ENCODE data around the gene GPR18. TPM values are rescaled to one million over a fixed set of nuclear protein-coding genes. Genes with fewer than 3 reads are reported as not detected.
"Not testable (repeated sequence)": the region's sequence is repeated elsewhere in the genome, so short reads cannot be mapped to it uniquely, and the experiment has no call there.

Gene GPR18
- polyA plus RNA-seq, 12 donors = 0.12 to 0.98 (median 0.28) TPM; not detected in 6

DNA sequence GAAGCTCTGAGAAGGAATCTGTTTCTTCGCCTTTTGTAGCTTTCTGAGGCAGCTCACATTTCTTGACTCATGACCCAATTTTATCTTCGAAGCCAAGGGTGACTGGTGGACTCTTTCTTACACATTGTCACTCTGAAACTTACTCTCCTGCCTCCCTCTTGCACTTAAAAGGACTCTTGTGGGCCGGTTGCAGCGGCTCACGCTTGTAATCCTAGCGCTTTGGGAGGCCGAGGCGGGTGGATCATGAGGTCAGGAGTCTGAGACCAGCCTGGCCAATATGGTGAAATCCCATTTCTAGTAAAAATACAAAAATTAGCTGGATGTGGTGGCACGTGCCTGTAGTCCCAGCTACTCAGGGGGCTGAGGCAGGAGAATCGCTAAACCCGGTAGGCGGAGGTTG, 27.6 kb downstream of the GPR18 start:
- DNase-seq = not testable (repeated sequence)

DNA sequence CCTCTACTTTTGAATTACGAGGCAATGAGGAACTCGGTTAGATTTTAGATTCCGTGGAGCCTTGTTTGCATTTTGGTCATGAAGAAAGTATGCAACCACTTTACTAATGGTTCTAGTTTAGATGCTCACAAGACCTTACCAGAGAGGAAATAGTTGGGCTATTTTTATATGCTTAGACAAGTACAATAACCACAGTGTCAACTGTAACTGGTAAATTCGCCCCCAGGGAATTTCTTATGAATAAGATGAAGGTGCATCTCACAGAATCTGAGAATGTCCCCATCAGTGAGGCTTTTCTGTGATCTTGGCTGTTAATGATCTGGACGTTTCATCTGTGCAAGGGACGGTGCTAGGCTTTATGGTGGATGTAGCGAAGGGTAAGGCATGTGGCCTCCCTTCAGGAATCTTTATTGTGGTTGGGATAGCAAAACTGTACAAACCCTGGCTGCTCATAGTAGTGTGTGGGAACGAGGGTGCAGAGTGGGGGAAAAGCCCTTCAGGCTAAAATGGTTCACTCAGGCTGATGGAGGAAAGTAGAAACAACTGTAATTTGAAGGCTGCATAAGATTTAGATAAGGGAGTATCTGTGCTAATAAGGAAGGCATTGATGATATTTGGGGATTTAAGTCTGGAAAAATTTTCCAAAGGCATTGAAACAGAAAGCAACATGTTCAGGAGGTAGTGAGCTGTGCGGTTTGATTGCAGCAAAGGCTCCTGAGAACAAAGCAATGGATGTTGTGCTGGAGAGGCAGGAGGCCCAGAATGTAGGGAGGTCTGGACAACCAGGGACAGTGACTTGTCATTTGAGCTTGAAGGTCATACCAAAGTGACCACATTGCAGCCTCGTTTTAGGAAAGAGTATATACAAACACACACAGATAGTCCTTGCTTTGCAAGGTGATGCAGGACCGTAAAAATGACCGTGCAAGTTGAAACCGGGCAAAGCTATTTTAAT, 29.2 kb downstream of the GPR18 start:
- DNase-seq = no peak

DNA sequence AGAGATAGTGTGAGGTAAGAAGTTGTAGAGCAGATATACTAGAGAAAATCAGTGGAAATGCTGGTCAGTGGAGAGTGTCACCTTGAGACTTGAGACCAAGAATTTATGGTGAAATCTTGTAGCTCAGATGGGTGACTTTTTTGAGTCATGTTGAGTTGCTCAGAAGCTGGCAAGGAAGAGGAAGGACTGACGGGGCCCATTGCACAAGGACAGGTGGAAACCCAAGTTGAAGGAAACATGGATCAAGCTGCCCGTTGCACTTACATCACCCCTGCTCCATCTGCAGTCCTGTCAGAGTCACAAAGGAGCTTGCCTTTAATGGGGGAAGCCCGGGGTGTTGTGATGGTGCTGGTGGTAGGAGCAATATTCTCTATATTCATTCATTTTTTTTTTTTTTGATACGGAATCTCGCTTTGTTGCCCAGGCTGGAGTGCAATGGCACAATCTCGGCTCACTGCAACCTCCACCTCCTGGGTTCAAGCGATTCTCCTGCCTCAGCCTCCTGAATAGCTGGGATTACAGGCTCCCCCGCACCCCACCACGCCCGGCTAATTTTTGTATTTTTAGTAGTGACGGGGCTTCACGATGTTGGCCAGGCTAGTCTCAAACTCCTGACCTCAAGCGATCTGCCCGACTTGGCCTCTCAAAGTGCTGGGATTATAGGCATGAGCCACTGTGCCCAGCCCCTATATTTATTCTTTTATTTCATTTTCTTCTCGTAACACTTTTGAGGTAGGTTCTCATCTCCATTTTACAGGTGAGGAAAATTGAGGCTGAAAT, 30.1 kb downstream of the GPR18 start:
- DNase-seq = no peak

DNA sequence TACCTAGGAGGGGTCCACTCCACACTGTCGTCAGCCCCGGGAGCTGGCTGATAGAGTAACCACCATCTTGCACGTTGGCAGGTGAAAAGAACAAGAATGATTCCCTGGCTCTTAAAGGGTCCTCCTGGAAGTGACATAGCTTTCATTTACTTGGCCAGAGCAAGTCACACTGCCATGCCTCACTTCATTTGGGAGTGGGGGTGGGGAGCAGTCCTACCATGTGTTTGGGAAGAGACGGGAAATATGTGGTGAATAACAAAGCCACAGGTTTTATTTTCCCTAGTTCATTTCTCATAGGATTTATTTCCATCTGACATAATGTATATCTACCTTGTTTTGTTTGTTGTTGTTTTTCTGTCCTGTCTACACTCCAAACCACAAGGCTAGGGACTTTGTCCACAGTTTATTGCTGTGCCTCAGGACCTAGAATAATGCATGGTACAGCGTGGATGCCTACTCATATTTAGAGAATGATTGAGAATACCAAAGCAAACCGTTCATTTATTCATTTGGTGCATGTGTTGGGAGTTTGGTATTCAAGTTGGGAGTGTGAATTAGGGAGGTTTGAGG, 30.8 kb downstream of the GPR18 start:
- no peak for DNase-seq

DNA sequence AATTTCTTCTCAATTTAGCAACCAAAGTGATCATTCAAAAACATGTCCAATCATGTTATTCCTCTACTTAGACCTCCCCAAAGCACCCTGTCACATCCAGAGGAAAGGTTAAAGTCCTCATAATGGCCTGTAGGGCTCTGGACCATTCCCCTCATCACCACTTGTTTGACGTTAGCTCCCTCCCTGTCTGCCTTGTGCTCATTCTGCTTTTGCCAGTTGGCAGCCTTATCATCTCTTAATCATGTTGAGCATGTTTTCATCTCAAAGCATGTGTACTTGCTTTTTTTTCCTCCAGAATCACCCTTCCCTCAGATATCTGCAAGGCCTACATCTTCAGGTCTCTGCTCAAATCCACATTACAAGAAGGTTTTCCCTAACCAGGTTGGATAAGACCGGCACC, 31.7 kb downstream of the GPR18 start:
- no peak for DNase-seq

DNA sequence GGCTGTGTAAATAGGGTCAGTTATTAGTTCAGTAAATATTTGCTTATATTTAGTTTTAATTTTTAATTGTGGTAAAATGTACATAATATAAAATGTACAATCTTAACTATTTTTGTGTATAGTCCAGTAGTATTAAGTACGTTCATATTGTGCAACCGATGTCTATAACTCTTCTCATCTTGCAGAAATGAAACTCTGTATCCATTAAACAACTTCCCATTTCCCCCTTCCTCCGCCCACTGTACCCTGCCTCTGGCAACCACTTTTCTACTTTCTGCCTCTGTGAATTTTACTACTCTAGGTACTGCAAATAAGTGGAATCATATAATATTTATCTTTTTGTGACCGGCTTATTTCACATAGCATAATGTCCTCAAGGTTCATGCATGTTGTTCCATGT, 33.1 kb downstream of the GPR18 start:
- no peak for DNase-seq

DNA sequence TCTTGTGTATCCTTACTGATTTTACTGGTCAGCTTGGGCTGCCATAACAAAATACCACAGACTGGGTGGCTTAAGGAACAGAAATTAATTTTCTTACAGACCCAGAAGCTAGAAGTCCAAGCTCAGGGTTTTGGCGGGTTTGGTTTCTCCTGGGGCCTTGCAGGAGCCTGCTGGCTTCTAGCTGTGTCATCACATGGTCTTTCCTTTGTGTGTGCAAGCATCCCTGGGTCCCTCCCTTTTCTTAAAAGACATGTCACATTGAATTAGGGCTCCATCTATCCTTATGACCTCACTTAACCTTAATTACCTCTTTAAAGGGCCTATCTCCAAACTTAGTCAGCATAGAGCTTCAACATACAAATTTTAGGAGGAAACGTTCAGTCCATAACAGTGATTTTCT, 34.2 kb downstream of the GPR18 start:
- no peak for DNase-seq

DNA sequence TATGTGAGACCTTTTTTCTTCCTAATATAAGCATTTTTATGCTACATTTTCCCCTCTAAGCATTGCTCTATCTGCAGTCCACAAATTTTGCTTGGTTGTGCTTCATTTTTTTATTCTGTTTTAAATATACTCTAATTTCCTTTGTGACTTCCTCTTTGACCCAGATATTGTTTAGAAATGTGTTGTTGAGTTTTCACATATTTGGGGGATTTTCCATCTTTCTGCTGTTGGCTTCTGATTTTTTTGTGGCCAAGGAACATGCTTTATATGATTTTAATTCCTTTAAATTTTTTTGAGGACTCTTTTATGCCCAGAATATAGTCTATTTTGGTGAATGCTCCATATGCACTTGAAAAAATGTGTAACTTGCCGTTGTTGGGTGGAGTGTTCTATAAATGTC, 34.6 kb downstream of the GPR18 start:
- no peak for DNase-seq

DNA sequence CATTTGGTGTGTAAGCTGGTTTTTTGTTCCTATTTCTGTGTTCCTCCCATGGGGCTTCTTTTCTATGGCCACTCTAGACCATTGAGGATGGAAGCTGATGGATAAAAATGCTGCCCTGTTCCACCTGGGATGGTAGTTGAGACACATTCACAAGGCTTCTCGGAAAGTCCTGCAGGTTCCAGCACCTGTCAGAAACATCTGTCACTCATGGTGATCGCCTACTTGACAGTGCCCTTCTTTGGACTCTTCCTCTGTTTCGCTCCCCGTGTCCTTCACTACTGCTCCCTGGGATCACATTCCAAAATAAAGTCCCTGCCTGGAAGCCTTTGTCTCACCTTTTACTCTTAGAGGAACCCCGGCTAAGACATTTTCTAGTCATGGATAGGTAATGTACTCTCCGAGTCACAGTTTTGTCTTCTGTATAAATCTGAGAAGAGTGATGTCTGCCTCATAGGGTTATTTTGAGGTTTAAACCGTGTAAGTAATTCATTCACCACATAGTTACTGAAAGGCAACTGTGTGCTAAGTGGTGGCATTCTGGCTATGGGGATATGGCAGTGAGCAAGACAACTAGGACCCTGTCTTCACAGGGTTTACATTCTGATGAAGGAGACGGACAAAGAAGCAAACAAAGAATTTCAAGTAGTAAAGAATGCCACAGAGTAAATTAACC, 36.5 kb downstream of the GPR18 start:
- DNase-seq = no peak

DNA sequence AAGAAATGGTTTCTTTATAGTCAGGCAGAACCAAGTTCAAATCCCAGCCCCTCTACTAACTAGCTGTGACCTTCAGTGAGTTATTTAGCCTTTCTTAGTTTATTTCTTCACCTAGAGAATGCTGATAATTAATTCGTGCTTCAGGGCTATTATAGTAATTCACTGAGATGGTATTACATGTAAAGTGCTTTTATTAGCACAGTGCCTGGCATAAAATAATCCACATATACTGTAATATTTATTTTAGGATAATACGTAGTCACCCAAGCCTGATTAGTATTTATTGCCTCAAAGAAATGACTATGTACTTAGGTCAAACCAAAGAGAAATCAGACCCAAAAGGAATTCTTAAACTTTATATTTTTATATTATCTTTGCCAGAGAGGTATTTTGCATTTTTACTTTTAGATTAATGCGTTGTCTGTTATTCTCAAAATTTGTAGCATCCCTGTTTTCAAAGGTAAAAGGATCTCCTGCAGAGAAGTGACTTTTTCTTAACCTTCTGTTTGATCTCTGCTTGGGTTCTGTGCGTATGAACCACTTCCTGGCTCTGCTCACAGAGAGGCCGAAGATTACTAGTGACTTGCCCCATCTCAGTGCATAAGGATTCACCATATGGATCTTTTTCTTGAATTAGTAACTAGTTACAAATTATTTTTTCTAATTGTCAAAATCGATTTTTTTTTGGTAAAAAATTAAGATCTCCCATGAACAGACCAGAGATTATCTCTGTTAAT, 37.8 kb downstream of the GPR18 start:
- no peak for DNase-seq

DNA sequence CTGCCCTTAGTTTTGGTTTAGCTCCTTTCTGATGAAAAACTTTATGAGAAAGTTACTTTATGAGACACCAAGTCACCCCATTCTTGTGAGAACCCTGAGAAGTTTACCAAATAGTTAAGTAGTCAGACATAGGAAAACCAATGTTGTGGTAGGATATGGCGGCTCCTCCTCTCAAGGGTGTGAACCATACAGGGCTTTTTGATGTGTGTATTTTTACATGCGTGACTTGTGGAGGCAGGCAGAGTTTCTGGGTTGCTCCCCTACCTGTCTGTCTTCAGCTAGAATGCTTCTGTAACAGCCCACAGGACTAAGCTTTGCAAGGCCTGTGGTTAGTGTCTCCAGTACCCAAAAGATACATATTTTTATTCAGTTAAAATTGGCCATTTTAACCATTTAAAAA, 39.2 kb downstream of the GPR18 start:
- no peak for DNase-seq

DNA sequence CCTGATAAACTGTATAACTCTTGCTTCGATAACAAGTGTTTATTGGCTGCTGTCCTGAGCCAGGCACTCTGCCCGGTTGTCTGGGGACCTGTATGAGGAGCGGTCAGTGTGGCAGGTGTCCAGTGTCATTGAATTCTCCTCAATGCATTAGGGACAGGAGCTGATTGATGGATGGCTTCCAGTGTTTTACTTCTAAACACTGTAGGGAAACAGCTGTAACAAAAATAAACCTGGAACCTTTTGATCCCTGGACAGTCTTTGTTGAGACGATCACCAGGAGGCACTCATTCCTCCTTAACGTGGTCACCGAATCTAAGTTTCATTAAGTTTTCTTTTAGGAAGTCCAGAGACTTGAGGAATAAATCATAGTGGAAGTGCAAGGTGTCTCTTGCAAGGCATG, 39.6 kb downstream of the GPR18 start:
- no peak for DNase-seq

DNA sequence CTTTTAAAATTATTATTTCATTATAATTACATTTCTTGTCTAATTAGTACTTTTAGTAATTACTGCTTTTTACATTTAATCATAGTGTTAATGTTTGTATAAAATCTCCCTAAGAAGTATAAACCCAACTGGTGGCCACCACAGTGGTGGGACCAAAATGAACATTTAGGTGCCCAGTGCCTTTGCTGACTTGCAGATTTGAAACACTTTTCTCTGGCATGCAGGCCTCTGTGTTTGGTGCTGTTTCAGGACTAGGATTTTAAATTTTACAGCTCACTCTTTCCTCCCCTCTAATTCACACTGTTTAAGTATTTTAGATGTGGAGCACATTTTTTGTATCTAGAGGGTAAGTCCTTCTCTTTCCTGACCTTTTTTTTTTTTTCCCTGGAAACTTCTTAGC, 40.1 kb downstream of the GPR18 start:
- DNase-seq = no peak

DNA sequence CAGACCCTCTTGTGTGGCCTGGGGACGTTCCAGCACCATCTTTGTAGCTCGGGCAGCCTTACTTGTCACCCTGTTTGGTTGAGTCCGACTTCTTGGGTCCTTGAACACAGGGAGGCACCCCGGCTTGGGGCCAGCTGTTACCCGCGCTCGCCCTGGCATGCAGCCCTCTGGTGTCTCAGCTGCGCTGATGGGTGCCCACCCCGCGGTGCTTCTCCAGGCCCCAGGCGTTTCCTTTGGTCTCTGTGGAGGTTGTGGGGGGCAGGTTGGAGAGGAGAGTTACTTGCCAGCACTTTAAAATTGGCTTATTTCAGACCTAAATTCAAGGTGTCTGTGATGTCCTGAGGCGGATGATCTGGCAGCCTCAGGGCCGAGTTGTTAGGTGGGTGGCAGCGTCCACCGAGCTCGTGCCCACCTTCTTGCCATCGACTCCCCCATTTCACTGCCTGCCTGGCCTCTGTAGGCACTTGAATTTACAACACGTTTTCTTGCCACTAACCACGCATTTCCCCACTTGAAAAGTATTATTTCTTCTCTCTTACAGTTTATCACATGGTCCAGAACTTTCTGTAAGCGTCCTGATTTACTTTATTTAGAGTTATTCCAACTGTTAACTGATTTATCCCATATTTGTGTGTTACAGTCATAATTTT, 40.6 kb downstream of the GPR18 start:
- DNase-seq = no peak

DNA sequence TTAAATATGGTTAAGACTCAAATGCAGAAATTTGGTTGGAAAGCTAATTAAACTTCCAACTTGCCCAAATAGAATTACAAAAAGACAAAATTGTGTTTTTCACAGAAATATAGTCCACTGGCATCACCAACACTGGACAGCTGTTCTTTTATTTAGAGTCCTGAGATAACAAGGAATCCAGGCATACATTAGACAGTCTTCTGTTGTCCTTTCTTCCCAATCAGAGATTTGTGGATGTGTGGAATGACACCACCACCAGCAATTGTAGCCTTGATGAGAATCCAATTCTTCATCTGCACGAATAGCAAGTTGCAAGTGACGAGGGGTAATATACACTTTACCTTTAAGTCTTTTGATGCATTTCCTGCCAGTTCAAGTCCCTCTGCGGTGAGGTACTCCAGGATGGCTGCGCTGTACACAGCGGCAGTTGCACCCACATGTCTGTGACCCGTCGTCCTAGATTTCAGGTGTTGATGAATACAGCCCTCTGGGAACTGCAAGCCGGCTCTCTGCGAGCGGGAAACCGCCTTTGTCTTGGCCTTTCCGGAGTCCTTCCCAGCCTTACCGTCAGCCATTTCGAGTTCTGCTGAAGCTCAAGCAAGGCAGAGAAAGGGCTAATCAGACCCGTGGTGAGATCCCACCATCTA, 42.9 kb downstream of the GPR18 start:
- no peak for DNase-seq

DNA sequence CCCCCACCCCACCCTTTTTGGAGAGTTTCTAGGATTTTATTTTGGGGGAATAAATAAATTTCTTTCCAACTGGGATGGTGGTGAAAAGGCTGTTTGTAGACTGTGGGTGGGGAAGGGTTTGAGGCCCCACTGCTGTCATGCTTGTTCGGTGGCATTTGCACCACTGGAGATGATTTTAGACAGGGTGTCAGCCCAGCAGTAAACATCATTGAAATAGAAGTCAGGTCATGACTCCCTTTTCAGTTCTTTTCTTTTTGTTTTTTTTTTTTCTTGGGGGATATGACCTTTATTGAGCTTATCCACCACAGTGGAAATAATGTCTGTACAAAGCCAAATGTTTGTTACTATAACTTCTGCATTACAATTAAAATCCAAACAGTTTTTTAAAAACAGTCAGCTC, 43.4 kb downstream of the GPR18 start:
- DNase-seq = no peak

DNA sequence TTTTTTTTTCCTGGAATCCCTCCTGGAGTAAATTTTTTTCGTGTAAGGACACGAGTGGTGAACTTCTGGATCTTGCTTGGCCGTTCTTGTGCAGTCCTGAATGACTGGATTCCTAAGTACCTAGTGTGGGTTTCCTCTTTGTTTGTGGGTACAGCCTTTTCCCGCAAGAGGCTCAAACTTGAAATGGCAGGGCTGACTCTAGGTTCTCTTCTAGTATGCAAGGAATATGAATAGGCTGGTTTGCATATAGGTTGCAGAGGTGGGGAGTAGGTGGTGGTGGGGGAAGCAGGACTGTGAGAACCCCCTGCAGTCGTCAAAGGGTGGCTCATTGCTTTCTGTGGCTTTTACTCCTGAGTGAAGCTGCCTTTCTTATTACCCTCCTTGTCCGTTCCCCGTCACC, 43.9 kb downstream of the GPR18 start:
- no peak for DNase-seq

DNA sequence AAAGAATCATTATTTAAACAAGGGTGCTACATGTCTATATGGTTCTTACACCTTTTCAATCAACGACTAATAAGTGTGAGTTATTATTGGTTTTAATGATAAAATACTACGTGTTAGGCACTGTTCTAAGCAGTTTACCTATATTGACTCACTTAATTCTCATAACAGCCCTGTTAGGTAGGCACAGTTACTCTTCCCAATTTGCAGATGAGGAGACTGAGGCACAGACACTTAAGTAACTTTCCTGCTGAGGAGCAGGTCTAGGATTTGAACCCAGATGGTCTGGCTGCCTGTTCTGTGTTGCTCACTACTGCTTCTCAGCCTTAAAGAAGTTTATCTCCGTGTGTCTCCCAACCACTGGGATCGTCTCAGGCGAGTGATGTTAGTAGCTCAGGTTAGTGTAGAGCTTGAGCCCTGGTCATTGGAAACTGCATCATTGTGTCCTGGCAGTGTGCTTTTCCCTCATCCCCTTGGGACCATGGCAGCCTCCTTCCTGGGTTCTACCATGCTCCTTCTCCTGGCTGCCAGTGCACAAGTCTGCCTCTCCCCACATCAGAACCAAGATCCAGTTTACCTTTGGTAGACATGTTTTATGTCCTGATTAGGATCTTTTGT, 46.7 kb downstream of the GPR18 start:
- DNase-seq = no peak

DNA sequence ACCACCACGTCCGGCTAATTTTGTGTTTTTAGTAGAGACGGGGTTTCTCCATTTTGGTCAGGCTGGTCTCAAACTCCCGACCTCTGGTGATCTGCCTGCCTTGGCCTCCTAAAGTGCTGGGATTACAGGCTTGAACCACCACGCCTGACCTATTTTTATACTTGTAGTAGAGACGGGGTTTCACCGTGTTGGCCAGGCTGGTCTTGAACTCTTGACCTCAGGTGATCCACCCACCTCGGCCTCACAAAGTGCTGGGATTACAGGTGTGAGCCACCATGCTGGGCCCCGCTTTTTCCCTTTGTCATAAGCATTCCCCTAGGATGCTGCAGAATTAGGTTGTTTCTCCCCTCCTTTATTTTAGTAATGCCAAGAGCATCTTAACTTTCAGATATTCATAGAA, 47.6 kb downstream of the GPR18 start:
- DNase-seq = not testable (repeated sequence)

All from muscle of arm (tissue), 12 donors.